GM06990 (cell line): ENCODE data around the gene MRPL54.
A peak's percentile ranks its signal among the peaks of the same experiment; 100 is the strongest.

Experiments used
- DNase-seq: peaks from one replicate; pipeline ENCODE4 v3.0.0-alpha.2; 2011; ENCODE audit not compliant: insufficient read length; ENCODE audit errors: extremely low read depth
- H3K27me3 ChIP-seq: replicated peaks from 2 replicates; pipeline ENCODE4 v1.6.0; 2011; ENCODE audit warnings: low read length; ENCODE audit not compliant: control insufficient read depth, insufficient read depth
- H3K36me3 ChIP-seq: 2 replicates; pipeline ENCODE4 v1.5.1; 2011; ENCODE audit warnings: low read length; ENCODE audit not compliant: control insufficient read depth, insufficient read depth
- H3K4me3 ChIP-seq: replicated peaks from 2 replicates; pipeline ENCODE4 v1.5.1; 2011; ENCODE audit warnings: low read depth, mild to moderate bottlenecking, control low read depth, low read length
- TF ChIP-seq, protein P1 (sequence below): IDR thresholded peaks from 2 replicates; pipeline ENCODE4 v1.5.1; 2011; ENCODE audit warnings: low read length, control low read depth, mild to moderate bottlenecking, inconsistent platforms; ENCODE audit not compliant: insufficient read depth, poor library complexity, severe bottlenecking

The MRPL54 gene

DNA sequence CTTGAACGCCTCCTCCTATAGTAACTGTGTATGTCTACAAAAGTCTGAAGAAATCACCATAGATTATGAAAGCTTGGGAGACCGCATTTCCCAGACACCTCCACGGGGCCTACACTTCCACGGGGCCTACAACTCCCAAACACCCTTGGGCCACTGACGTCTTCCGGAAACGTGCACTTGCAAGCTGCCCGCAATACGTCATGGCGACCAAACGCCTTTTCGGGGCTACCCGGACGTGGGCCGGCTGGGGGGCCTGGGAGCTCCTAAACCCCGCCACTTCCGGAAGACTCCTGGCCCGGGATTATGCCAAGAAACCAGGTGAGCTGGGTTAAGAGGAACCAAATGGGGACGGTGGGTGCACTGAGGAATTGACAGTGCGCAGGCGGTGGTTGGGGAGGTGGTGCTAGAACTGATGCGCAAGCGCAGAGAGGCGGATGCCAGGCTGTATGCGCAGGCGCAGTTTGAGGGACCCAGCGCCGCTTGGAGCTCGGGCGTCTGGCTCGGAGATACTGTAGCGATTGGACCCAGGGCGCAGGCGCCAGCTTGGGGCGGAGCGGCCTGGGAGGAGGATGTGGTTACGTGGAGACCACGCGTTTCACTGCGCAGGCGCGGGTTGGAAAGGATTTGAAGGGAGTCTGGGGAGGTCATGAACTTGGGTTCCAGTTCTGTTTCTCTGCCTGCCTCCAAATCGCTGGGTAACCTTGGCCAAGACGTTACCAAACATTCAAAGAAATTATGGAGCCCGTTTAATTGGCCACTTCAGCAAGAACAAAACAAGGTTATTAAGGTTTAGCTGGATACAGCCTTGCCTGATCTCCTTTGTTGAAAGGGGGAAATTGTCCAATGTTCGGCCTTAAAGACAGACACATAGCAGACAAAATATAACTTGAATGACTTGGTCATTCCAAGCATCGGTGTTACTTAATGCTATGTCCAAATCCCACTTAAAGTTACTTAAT is at the start of gene MRPL54:
MRPL54 (plus strand) TSS at position 182 of the 959 bp plus-strand sequence; CDS start at position 201, 19 bp downstream.
- Histone ChIP-seq H3K27me3 (no peaks in the 10 kb centered on the region), H3K36me3 (peaks cover 22% of the 10 kb centered on the region)

DNA sequence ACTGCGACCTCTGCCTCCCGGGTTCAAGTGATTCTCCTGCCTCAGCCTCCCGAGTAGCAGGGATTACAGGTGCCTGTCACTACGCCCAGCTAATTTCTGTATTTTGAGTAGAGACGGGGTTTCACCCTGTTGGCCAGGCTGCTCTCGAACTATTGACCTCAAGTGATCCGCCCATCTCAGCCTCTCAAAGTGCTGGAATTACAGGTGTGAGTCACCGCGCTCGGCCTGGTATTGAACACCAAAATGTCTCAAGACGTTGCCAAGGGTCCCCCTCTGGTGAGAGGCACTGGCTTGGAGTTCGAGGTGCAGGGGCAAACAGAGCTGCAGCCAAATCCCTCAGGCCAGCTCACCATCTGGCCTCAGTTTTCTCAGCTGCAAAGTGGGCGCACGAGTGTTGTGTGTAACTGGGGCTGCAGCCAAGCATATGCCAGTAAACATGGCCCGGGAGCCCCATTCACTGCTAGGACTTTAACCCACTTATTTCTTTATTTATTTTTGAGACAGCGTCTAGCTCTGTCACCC is 46.3 kb upstream of the MRPL54 start:
- TF ChIP-seq, protein P1, sequence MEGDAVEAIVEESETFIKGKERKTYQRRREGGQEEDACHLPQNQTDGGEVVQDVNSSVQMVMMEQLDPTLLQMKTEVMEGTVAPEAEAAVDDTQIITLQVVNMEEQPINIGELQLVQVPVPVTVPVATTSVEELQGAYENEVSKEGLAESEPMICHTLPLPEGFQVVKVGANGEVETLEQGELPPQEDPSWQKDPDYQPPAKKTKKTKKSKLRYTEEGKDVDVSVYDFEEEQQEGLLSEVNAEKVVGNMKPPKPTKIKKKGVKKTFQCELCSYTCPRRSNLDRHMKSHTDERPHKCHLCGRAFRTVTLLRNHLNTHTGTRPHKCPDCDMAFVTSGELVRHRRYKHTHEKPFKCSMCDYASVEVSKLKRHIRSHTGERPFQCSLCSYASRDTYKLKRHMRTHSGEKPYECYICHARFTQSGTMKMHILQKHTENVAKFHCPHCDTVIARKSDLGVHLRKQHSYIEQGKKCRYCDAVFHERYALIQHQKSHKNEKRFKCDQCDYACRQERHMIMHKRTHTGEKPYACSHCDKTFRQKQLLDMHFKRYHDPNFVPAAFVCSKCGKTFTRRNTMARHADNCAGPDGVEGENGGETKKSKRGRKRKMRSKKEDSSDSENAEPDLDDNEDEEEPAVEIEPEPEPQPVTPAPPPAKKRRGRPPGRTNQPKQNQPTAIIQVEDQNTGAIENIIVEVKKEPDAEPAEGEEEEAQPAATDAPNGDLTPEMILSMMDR: no peak
- Histone ChIP-seq H3K27me3 (no peaks in the 10 kb centered on the region; the same call in 1 of the 2 replicates), H3K4me3 (no peak overlapping the region), H3K36me3 (no peaks in the 10 kb centered on the region)
- no peak for DNase-seq

More for the DNA sequence above, at the start of gene MRPL54:
- TF ChIP-seq, protein P1: no peak
- DNase-seq: peak; percentile 99
- peak within 1 kb of the TSS; percentile 76 for H3K4me3 ChIP-seq

DNA sequence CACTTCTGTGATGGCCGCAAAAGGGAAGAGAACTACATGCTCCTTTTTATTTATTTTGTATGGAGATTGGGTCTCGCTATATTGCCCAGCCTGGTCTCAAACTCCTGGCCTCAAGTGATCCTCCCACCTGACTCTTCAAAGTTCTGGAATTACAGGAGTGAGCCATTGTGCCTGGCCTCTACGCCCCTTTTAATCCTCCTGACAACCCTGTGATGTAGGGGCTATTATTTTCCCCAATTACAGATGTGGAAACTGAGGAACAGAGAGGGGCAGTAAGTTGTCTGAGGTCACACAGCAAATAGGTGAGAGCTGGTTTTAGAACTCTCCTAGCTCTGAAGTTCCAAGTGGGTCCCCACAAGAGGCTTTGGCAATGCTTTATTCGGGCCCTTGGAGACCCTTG is 42.6 kb upstream of the MRPL54 start:
- no peak for DNase-seq
- Histone ChIP-seq H3K36me3 (no peaks in the 10 kb centered on the region), H3K4me3 (no peak overlapping the region), H3K27me3 (no peaks in the 10 kb centered on the region; the same call in 1 of the 2 replicates)
- TF ChIP-seq, protein P1: no peak

DNA sequence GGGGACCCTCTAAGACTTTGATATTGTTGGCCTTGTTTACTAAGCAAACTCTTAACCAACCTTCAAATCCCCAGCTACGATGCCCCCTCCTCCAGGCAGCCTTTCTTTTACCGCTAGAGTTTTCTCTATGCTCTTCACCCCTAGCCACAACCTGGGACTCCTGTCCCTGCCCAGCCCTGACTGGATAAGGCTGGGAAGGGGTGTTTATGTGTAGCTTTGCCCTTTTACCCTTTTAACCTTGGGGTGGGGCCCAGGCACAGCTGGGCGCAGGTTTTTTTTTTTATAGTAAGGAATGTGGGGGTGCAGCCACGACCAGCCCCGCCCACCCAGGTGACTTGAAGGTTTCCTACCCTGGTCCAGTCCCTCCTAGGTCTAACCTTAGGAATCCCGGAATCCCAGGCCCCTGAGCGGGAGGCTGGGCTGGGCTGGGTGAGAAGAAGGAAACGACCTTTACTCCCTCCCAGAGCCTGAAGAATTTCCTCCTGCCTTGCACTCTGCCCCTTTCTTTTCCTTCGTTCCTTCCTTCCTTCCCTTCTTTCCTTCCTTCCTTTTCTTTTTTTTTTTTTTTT is 42.0 kb upstream of the MRPL54 start:
- TF ChIP-seq, protein P1: no peak

DNA sequence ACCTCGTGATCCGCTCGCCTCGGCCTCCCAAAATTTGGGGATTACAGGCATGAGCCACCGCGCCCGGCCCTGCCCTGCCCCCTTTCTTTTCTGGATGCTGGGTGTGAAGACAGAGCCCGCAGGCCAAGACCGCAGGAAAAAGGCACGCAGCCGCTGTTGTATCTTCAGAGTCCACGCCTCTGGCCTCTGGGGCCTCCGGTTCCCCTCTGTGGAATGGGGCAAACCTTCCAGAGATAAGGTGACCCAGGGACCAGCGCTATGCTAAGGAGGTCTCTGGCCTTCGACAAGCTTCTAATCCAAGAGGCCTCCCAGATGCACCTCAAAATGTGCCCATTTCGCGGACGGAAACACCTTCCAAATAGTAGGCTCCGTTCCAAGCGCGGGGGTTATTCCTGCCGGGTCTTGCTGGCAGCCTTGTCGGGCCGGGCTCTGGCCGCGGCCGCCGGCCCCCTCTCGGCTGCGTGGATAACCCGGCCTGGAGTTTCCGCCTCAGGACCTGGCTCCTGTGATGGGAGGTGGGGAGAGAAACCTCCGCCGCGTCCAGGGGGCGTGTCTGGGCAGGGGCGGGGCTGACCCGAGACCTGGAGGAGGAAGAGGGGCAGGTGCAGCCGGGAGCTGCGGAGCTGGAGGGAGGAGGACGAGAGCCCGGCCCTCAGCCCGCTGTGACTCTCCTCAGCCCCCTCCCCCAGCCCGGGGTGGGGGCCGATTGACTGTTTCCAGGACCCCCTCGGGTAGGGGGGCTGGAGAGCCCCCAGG is 41.2 kb upstream of the MRPL54 start:
- peak; percentile 90 for DNase-seq
- H3K4me3 ChIP-seq: no peak overlapping the region
- no peaks in the 10 kb centered on the region; the same call in 1 of the 2 replicates for H3K27me3 ChIP-seq
- TF ChIP-seq, protein P1: no peak
- H3K36me3 ChIP-seq: no peaks in the 10 kb centered on the region

More for the DNA sequence above, 42.0 kb upstream of the MRPL54 start:
- no peak for DNase-seq
- Histone ChIP-seq H3K4me3 (no peak overlapping the region), H3K36me3 (no peaks in the 10 kb centered on the region), H3K27me3 (no peaks in the 10 kb centered on the region; the same call in 1 of the 2 replicates)
